PC-9 (cell line): ENCODE measurements around the gene ZNF215. TPM values are rescaled to one million over a fixed set of nuclear protein-coding genes. Genes with fewer than 3 reads are reported as not detected.

Source experiments
- BruUV-seq: library from RNA; stranded (reverse); fragments of 400-500 nt; replicated peaks from 2 replicates; lab custom pipeline; 2021; lab: Mats Ljungman, UMichigan
- CTCF ChIA-PET: fragments of 300-600 bp; sonication (Branson Sonifier 250); formaldehyde crosslinking; loops from one replicate; lab custom pipeline; 2022; ENCODE audit warnings: antibody characterized with exemption; lab: Charles Lee
- POLR2A ChIA-PET: fragments of 300-600 bp; sonication (Branson Sonifier 250); formaldehyde crosslinking; loops from one replicate; lab custom pipeline; 2022; ENCODE audit warnings: antibody characterized with exemption; ENCODE audit not compliant: unreplicated experiment; lab: Charles Lee
- DNase-seq, 2 experiments: peaks; one replicate each; pipeline versions ENCODE4 v3.0.0 to v3.0.0-alpha.2; 2015 to 2022; ENCODE audit warnings: mixed read lengths in 1 of 2
- H2AFZ ChIP-seq: fragments of 200-600 bp; sonication (generic); 2 replicates; pipeline ENCODE4 v1.8.1; 2017; ENCODE audit warnings: antibody characterized with exemption
- H3F3A ChIP-seq: fragments of 200-600 bp; sonication (generic); 2 replicates; pipeline ENCODE4 v1.8.1; 2017; ENCODE audit warnings: antibody characterized with exemption, mild to moderate bottlenecking, low read depth; ENCODE audit not compliant: insufficient read depth
- H3K27ac ChIP-seq: fragments of 200-600 bp; sonication (generic); 2 replicates; pipeline ENCODE4 v1.6.1; 2016; ENCODE audit warnings: mixed run types
- H3K27me3 ChIP-seq: fragments of 200-600 bp; sonication (generic); 2 replicates; pipeline ENCODE4 v1.6.1; 2016; ENCODE audit warnings: low read depth, mixed run types; ENCODE audit not compliant: insufficient read depth
- H3K36me3 ChIP-seq: fragments of 200-600 bp; sonication (generic); 2 replicates; pipeline ENCODE4 v1.6.1; 2016; ENCODE audit warnings: low read depth, mixed run types
- H3K4me1 ChIP-seq: fragments of 200-600 bp; sonication (generic); replicated peaks from 2 replicates; pipeline ENCODE4 v1.6.1; 2016; ENCODE audit warnings: mixed run types; ENCODE audit not compliant: insufficient read depth
- H3K4me2 ChIP-seq: fragments of 200-600 bp; sonication (generic); 2 replicates; pipeline ENCODE4 v1.6.1; 2017; ENCODE audit warnings: mixed run types
- H3K4me3 ChIP-seq: fragments of 200-600 bp; sonication (generic); 2 replicates; pipeline ENCODE4 v1.6.1; 2016; ENCODE audit warnings: mixed run types
- H3K79me2 ChIP-seq: fragments of 200-600 bp; sonication (generic); 2 replicates; pipeline ENCODE4 v1.6.1; 2017; ENCODE audit warnings: low read depth, mixed run types
- H3K9me2 ChIP-seq: fragments of 200-600 bp; sonication (generic); 2 replicates; pipeline ENCODE4 v1.8.1; 2017; ENCODE audit warnings: mild to moderate bottlenecking; ENCODE audit not compliant: insufficient read depth
- H3K9me3 ChIP-seq: fragments of 200-600 bp; sonication (generic); 2 replicates; pipeline ENCODE4 v1.8.1; 2016; ENCODE audit warnings: low read depth; ENCODE audit not compliant: insufficient read depth
- H4K20me1 ChIP-seq: fragments of 200-600 bp; sonication (generic); 2 replicates; pipeline ENCODE4 v1.8.1; 2017; ENCODE audit not compliant: insufficient read depth
- CTCF ChIP-seq: fragments of 200-600 bp; sonication (generic); conservative IDR thresholded peaks from 2 replicates; pipeline ENCODE4 v1.6.1; 2017; ENCODE audit warnings: mixed run types, antibody characterized with exemption, mild to moderate bottlenecking, moderate library complexity
- EZH2 ChIP-seq: fragments of 200-600 bp; sonication (generic); IDR thresholded peaks from 2 replicates; pipeline ENCODE4 v1.8.0; 2017; ENCODE audit warnings: antibody characterized with exemption, low read depth
- intact Hi-C: fragments of 100-400 bp; cut with micrococcal nuclease; formaldehyde crosslinking; loops from one replicate; pipeline ENCODE4 v1.10.0; 2022; ENCODE audit not compliant: unreplicated experiment
- total RNA-seq: library from RNA; stranded (reverse); gene quantifications from 2 replicates; pipeline ENCODE4 v1.2.3, GENCODE V29; 2021

Gene ZNF215
- total RNA-seq, 1 experiment from 2014 or later = 2.0 TPM

GRCh38 chr11:6894097-6894496 lies 32.1 kb upstream of the ZNF215 start:
- no peaks in the 10 kb centered on the region for H3K36me3 ChIP-seq
- H3K79me2 ChIP-seq = no peaks in the 10 kb centered on the region
- POLR2A ChIA-PET = no interaction called here
- H3K27ac ChIP-seq = no peak overlapping the region
- no peaks in the 10 kb centered on the region for H4K20me1 ChIP-seq
- intact Hi-C loops = no loop called here
- H3K4me2 ChIP-seq = no peak overlapping the region
- no peaks in the 10 kb centered on the region for H3K4me1 ChIP-seq
- H3K27me3 ChIP-seq = no peaks in the 10 kb centered on the region
- H2AFZ ChIP-seq = no peak overlapping the region
- H3K9me2 ChIP-seq = no peaks in the 10 kb centered on the region
- DNase-seq = no peak
- H3K9me3 ChIP-seq = no peaks in the 10 kb centered on the region
- H3K4me3 ChIP-seq = no peak overlapping the region
- TF ChIP-seq EZH2 = no peak
- no peak for TF ChIP-seq CTCF
- BruUV-seq = no TSS peak
- CTCF ChIA-PET = no interaction called here
- no peaks in the 10 kb centered on the region for H3F3A ChIP-seq

GRCh38 chr11:6895010-6895409 lies 31.2 kb upstream of the ZNF215 start:
- Histone ChIP-seq H3K9me3 (no peaks in the 10 kb centered on the region), H4K20me1 (no peaks in the 10 kb centered on the region), H3K4me3 (no peak overlapping the region), H3F3A (no peaks in the 10 kb centered on the region), H3K36me3 (no peaks in the 10 kb centered on the region), H3K79me2 (no peaks in the 10 kb centered on the region), H3K27ac (no peak overlapping the region), H2AFZ (no peak overlapping the region), H3K27me3 (no peaks in the 10 kb centered on the region), H3K9me2 (no peaks in the 10 kb centered on the region), H3K4me1 (no peaks in the 10 kb centered on the region), H3K4me2 (no peak overlapping the region)
- BruUV-seq = no TSS peak
- intact Hi-C loops = no loop called here
- no peak for DNase-seq
- POLR2A ChIA-PET = no interaction called here
- CTCF ChIA-PET = no interaction called here
- TF ChIP-seq CTCF (no peak), EZH2 (no peak)

GRCh38 chr11:6898911-6899310 lies 27.3 kb upstream of the ZNF215 start:
- Histone ChIP-seq H3K9me3 (no peaks in the 10 kb centered on the region), H4K20me1 (no peaks in the 10 kb centered on the region), H3K4me3 (no peak overlapping the region), H3K4me1 (no peaks in the 10 kb centered on the region), H3K27ac (no peak overlapping the region), H3K4me2 (no peak overlapping the region), H2AFZ (no peak overlapping the region), H3F3A (no peaks in the 10 kb centered on the region), H3K9me2 (no peaks in the 10 kb centered on the region), H3K27me3 (no peaks in the 10 kb centered on the region), H3K36me3 (no peaks in the 10 kb centered on the region), H3K79me2 (no peaks in the 10 kb centered on the region)
- no peak for TF ChIP-seq CTCF
- TF ChIP-seq EZH2 = no peak
- BruUV-seq = no TSS peak
- CTCF ChIA-PET = no interaction called here
- no peak for DNase-seq
- POLR2A ChIA-PET = no interaction called here
- intact Hi-C loops = no loop called here
